C4-2B (cell line): ENCODE measurements around the gene INTS15.

ENCODE experiments used
- H3K27ac ChIP-seq: fragments of 450-650 bp; 2 replicates; pipeline ENCODE4 v1.5.1; 2017
- ZFX ChIP-seq: fragments of 450-650 bp; IDR thresholded peaks from 2 replicates; pipeline ENCODE4 v1.6.1; 2017
- TF ChIP-seq, protein P1 (sequence below): fragments of 450-650 bp; conservative IDR thresholded peaks from 2 replicates; pipeline ENCODE4 v1.5.1; 2017; ENCODE audit warnings: mild to moderate bottlenecking

Gene INTS15

DNA sequence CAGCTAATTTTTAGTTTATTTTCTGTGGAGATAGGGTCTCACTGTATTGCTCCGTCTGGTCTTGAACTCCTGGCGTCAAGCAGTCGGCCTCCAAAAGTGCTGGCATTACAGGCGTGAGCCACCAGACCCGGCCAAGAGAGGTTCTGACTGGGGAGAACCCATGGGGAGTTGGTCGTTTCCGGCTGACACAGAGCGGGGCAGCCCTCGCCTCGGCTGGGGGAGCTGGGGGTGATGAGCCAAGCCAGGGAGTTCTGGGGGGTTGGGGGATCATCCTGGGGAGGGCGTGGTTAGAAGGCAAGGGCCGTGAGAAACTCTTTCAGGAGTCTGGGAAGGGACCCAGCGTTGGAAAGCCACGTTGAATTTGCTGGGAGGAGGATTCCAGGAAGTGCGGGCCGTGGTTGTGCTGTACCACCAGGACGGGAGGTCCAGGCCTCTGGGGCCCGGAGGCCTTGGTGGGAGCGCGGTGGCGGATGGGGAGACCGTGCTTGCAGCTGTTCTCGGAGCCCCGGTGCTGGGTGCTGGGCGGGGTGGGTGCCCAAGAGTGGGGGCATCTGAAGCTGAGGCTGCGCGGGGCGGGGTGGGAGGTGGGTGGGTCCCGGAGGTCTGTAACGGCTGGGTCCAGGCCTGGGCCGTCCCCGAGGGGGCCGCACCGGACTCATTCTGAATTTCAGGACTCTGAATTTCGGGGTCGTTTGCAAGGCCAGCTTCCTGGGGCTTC is 17.2 kb downstream of the INTS15 start:
- TF ChIP-seq, protein P1, sequence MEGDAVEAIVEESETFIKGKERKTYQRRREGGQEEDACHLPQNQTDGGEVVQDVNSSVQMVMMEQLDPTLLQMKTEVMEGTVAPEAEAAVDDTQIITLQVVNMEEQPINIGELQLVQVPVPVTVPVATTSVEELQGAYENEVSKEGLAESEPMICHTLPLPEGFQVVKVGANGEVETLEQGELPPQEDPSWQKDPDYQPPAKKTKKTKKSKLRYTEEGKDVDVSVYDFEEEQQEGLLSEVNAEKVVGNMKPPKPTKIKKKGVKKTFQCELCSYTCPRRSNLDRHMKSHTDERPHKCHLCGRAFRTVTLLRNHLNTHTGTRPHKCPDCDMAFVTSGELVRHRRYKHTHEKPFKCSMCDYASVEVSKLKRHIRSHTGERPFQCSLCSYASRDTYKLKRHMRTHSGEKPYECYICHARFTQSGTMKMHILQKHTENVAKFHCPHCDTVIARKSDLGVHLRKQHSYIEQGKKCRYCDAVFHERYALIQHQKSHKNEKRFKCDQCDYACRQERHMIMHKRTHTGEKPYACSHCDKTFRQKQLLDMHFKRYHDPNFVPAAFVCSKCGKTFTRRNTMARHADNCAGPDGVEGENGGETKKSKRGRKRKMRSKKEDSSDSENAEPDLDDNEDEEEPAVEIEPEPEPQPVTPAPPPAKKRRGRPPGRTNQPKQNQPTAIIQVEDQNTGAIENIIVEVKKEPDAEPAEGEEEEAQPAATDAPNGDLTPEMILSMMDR, result no peak
- TF ChIP-seq ZFX, result no peak
- no peak overlapping the region for H3K27ac ChIP-seq

DNA sequence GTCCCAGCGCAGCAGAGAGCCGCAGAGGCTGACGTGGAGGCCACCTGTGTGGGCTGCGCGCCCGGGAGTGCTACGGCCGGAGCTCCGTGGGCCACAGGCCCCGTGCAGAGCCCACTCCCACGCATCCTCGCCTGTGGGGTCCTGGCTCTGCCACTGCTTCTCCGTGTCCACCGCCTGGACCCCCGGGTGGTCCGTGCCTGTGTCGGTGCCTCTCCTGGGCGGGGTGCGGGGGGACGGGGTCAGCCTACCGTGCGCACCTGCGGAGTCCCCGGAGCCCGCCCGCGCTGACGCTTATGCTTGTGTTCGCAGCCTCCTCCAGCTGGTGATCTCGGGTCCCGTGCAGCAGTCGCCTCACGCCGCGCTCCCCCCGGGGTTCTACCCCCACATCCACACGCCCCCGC is 17.8 kb downstream of the INTS15 start:
- TF ChIP-seq, protein P1, result no peak
- TF ChIP-seq ZFX, result no peak
- H3K27ac ChIP-seq, result no peak overlapping the region

DNA sequence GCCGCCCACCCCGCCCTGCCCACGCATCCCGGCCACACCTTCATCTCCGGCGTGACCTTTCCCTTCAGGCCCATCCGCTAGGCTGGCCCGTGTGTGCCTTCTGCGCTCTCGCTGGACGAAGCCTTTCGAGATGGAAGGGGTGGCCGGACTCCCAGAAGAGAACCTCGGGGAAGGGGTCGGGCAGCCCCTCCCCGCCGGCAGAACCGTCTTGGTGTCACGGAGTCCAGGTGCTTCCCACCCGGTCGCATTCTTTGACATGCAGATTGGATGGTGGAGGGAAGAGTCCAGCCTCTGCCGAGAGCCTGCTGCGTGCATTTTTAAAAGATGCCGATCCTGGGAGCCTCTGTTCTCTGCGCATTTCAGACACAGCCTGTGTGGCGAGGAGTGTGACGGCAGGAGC is 18.3 kb downstream of the INTS15 start:
- no peak for TF ChIP-seq ZFX
- TF ChIP-seq, protein P1, result no peak
- H3K27ac ChIP-seq, result no peak overlapping the region

DNA sequence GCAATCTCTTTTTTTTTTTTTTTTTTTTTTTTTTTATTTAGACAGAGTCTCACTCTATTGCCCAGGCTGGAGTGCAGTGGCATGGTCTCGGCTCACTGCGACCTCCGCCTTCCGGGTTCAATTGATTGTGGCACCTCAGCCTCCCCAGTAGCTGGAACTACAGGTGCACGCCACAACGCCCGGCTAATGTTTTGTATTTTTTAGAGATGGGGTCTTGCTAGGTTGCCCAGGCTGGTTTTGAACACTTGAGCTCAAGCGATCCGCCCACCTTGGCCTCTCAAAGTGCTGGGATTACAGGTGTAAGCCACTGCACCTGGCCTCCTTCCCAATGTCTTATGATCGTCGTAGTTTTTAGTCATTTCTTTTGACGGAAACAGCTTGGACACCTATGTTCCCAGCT is 19.0 kb downstream of the INTS15 start:
- no peak overlapping the region for H3K27ac ChIP-seq
- TF ChIP-seq ZFX, result no peak
- TF ChIP-seq, protein P1, result no peak

DNA sequence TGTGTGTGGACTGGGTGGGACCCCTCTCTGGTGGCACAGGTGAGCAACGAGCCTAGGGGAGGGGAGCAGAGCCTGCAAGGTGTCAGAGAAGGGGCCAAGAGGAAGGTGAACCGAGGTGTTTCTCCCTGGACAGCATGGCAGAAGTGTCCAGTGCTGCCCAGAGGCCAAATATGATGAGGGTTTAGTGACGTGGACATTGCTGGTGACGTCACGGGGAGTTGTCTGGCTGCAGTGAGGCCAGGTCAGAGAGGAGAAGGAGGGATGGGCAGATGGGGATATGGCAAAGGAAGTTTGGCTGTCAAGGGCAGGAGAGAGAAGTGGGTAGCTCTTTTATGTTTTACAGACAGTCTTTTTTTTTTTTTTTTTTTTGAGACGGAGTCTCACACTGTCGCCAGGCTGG is 23.0 kb downstream of the INTS15 start:
- no peak for TF ChIP-seq ZFX
- TF ChIP-seq, protein P1, result no peak
- no peak overlapping the region for H3K27ac ChIP-seq

DNA sequence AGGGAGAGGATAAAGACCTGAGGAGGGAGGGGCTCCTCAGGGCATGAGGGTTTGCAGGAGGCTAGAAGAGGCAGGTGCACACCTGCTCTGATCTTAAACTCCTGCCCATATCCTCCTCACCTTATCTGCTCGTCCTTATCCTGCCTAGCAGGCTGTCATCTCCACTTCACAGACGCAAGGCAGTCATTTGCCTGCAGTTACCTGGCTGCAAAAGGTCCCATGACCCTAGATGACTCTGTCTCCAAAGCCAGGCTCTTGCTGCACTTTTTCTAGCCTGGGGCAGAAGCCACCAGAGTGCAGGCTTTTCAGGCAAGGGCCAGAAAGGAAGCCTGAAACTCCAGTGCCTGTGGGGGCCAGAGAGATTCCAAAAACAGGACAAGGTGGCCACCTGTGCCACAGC is 23.9 kb downstream of the INTS15 start:
- H3K27ac ChIP-seq, result no peak overlapping the region
- TF ChIP-seq, protein P1, result no peak
- no peak for TF ChIP-seq ZFX

DNA sequence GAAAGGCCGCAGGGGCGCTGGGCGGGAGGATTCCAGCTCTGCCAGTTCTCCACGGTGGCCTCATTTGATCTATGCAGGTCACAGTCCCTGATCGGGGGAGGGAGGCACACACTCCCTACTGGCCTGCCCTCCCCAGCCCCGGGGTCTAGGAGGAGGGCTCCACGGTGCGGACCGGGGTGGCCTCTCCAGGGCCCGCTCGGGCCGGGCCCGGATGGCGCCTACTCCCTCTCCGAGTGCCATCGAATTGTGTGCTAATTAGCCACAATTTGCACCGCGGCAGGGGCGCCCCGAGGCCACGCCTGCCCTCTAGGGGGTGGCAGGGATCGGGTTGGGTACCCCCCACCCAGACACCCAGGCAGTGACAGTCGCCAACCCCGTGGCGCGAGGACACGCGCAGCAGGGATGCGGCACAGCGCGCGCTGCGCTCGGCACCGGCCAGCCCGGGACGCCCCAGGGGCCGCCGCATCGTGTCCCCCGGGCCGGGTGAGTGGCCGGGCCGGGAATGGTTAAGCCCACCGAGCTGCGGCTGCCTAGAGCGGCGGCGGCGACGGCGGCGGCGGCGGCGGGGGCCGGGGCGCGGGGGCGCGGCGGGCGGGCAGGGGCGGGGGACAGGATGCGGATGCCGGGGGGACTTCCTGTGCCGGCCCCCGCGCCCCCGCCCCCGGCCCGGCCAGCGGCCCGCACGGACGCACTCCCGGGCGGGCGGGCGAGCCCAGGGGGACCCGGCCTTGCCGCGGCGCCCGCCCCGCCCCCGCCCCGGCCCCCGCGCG is 25.3 kb downstream of the INTS15 start, which contains the start of gene ZNF853:
ZNF853 (plus strand) TSS at position 658 of the 770 bp plus-strand sequence. CDS start 565 bp downstream, outside the sequence.
- TF ChIP-seq ZFX, result no peak
- TF ChIP-seq, protein P1, result no peak
- no peak within 1 kb of the TSS for H3K27ac ChIP-seq
